ENCODE data around the gene PHACTR3. TPM values are rescaled to one million over a fixed set of nuclear protein-coding genes. Genes with fewer than 3 reads are reported as not detected.

Gene PHACTR3
- total RNA-seq, 1 donor from 2014 or later = 1.1 TPM

- H3K36me3 Mint-ChIP-seq (ENCODE audit: insufficient read depth) = no peaks in the 10 kb centered on the region
- H3K4me3 Mint-ChIP-seq (ENCODE audit: low read depth) = no peak overlapping the region
- DNase-seq (ENCODE audit: low spot score, unreplicated experiment) = no peak
- H3K27me3 Mint-ChIP-seq = peaks cover 11% of the 10 kb centered on the region
- H3K27ac Mint-ChIP-seq = no peak overlapping the region
- TF ChIP-seq CTCF (IDR thresholded peaks at IDR 0.05; ENCODE audit: unreplicated experiment) = no peak
- peaks cover 6% of the 10 kb centered on the region for H3K9me3 Mint-ChIP-seq (ENCODE audit: low read depth)
- peaks cover 7% of the 10 kb centered on the region for H3K4me1 Mint-ChIP-seq (ENCODE audit: low read depth)
Measured at GRCh38 chr20:59805786-59806577, 201.6 kb downstream of the PHACTR3 start.

- H3K27ac Mint-ChIP-seq = no peak overlapping the region
- no peak for TF ChIP-seq CTCF (IDR thresholded peaks at IDR 0.05; ENCODE audit: unreplicated experiment)
- no peak for DNase-seq (ENCODE audit: low spot score, unreplicated experiment)
- peaks cover 11% of the 10 kb centered on the region for H3K27me3 Mint-ChIP-seq
- no peaks in the 10 kb centered on the region for H3K36me3 Mint-ChIP-seq (ENCODE audit: insufficient read depth)
- no peak overlapping the region for H3K4me3 Mint-ChIP-seq (ENCODE audit: low read depth)
- H3K9me3 Mint-ChIP-seq (ENCODE audit: low read depth) = no peaks in the 10 kb centered on the region
- peaks cover 7% of the 10 kb centered on the region for H3K4me1 Mint-ChIP-seq (ENCODE audit: low read depth)
Measured at GRCh38 chr20:59806578-59806975, 202.2 kb downstream of the PHACTR3 start.

- H3K4me1 Mint-ChIP-seq (ENCODE audit: low read depth) = peaks cover 7% of the 10 kb centered on the region
- H3K9me3 Mint-ChIP-seq (ENCODE audit: low read depth) = no peaks in the 10 kb centered on the region
- no peak for TF ChIP-seq CTCF (IDR thresholded peaks at IDR 0.05; ENCODE audit: unreplicated experiment)
- H3K27me3 Mint-ChIP-seq = peaks cover 6% of the 10 kb centered on the region
- no peak for DNase-seq (ENCODE audit: low spot score, unreplicated experiment)
- H3K36me3 Mint-ChIP-seq (ENCODE audit: insufficient read depth) = no peaks in the 10 kb centered on the region
- no peak overlapping the region for H3K27ac Mint-ChIP-seq
- no peak overlapping the region for H3K4me3 Mint-ChIP-seq (ENCODE audit: low read depth)
Measured at GRCh38 chr20:59807909-59808728, 203.8 kb downstream of the PHACTR3 start.

- Mint-ChIP-seq H3K9me3 (ENCODE audit: low read depth) (no peaks in the 10 kb centered on the region), H3K36me3 (ENCODE audit: insufficient read depth) (no peaks in the 10 kb centered on the region)
- DNase-seq (ENCODE audit: low spot score, unreplicated experiment) = no peak
Measured at GRCh38 chr20:59808729-59809381, 204.5 kb downstream of the PHACTR3 start.

More at GRCh38 chr20:59808729-59809381, 204.5 kb downstream of the PHACTR3 start:
- TF ChIP-seq CTCF (IDR thresholded peaks at IDR 0.05; ENCODE audit: unreplicated experiment) = no peak
- Mint-ChIP-seq H3K4me1 (ENCODE audit: low read depth) (peaks cover 7% of the 10 kb centered on the region), H3K27me3 (peaks cover 6% of the 10 kb centered on the region), H3K4me3 (ENCODE audit: low read depth) (no peak overlapping the region), H3K27ac (no peak overlapping the region)

Measured in progenitor cell of endocrine pancreas (in vitro differentiated cells).